K562 (cell line): Measurements from ENCODE around the gene CDC42BPB.

Source experiments
- CBX3 ChIP-seq, 2 experiments: IDR thresholded peaks; 1 replicate in 1 of 2; 2 replicates in 1 of 2; pipeline ENCODE4 v1.6.1; 2012; ENCODE audit warnings: inconsistent platforms in 2 of 2, low read length in 2 of 2, borderline replicate concordance in 1 of 2, control low read depth in 1 of 2
- CSDE1 ChIP-seq, 2 experiments: fragments of 450-650 bp; IDR thresholded peaks; 2 replicates each; pipeline ENCODE4 v1.6.1; 2016; ENCODE audit warnings: mild to moderate bottlenecking in 1 of 2
- FOXO4 ChIP-seq: fragments of 450-650 bp; formaldehyde crosslinking; IDR thresholded peaks from 2 replicates; pipeline ENCODE4 v1.4.0; 2020; ENCODE audit warnings: mild to moderate bottlenecking, moderate library complexity
- POLR2AphosphoS5 ChIP-seq: IDR thresholded peaks from 2 replicates; pipeline ENCODE4 v1.6.1; 2011; ENCODE audit warnings: mild to moderate bottlenecking, low read depth, low read length, moderate library complexity; ENCODE audit not compliant: control insufficient read depth, insufficient read depth
- ZKSCAN8 ChIP-seq: fragments of 200-800 bp; sonication (Bioruptor generic); IDR thresholded peaks from 2 replicates; pipeline ENCODE4 v1.6.1; 2016; ENCODE audit warnings: missing genetic modification characterization, missing compliant biosample characterization
- TF ChIP-seq, protein P1 (sequence below), 3 experiments: IDR thresholded peaks in 2 of 3; conservative IDR thresholded peaks in 1 of 3; 2 replicates each; pipeline ENCODE4 v1.5.1; 2011 to 2012; ENCODE audit warnings: low read length in 3 of 3, mild to moderate bottlenecking in 3 of 3, control low read depth in 2 of 3, improper control_type of control experiment in 1 of 3, inconsistent platforms in 1 of 3, low read depth in 1 of 3, mixed read lengths in 1 of 3, moderate library complexity in 1 of 3; ENCODE audit not compliant: insufficient read depth in 2 of 3

DNA sequence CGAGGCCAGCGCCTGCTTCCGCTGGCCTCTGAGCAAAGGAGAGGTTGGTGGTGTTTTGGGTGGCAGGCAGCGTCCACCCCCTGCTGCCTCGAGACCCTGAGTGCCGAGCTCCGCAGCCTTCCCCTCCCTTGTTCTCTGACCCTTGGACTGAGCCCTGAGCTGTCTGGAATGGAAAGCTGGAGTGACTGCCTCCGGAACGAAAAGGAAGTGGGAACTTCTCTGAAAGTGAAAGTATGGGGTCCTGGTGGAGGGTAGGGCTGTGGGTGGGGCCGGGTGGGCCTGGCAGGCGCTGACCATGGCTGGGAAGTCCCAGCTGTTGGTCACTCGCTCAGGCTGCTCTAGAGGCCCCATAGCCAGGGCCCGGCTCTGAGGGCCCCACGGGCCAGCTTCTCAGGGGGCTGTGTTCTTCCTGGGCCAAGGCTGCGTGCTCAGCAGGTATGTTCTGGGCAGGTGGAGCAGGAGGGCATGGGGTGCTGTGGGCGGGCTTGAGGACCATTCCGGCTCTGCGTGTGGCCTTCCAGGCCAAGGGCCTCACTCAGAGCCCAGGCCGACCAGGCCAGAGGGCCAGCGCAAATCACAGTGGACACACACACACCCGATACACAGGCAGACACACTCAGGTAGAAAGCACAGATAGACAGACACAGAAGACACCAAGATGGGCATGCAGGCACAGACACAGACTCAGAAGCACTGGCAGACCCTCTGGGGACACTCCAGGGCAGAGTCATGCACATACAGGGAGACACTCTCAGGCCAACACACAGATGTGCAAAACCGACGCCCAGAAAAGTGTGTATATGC, 37.3 kb upstream of the CDC42BPB start, which contains the start of gene EXOC3L4:
- TF ChIP-seq ZKSCAN8 (CRISPR knock-in tag) (no peak), CSDE1 (IDR thresholded peaks at IDR 0.05) (no peak), POLR2AphosphoS5 (no peak), FOXO4 (CRISPR knock-in tag) (no peak), CBX3 (IDR thresholded peaks at IDR 0.05; ENCODE audit: borderline replicate concordance in 1 of 2, low read length in 2 of 2) (no peak)
- TF ChIP-seq, protein P1, sequence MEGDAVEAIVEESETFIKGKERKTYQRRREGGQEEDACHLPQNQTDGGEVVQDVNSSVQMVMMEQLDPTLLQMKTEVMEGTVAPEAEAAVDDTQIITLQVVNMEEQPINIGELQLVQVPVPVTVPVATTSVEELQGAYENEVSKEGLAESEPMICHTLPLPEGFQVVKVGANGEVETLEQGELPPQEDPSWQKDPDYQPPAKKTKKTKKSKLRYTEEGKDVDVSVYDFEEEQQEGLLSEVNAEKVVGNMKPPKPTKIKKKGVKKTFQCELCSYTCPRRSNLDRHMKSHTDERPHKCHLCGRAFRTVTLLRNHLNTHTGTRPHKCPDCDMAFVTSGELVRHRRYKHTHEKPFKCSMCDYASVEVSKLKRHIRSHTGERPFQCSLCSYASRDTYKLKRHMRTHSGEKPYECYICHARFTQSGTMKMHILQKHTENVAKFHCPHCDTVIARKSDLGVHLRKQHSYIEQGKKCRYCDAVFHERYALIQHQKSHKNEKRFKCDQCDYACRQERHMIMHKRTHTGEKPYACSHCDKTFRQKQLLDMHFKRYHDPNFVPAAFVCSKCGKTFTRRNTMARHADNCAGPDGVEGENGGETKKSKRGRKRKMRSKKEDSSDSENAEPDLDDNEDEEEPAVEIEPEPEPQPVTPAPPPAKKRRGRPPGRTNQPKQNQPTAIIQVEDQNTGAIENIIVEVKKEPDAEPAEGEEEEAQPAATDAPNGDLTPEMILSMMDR (IDR thresholded peaks at IDR 0.05 in 2 of 3, conservative IDR thresholded peaks at IDR 0.05 in 1 of 3; ENCODE audit: insufficient read depth in 2 of 3, low read depth in 1 of 3, low read length in 3 of 3) = no peak
